ENCODE results near the gene CDH26.
"Not testable (repeated sequence)": the region's sequence is repeated elsewhere in the genome, so short reads cannot be mapped to it uniquely, and the experiment has no call there.

CDH26 gene

DNA sequence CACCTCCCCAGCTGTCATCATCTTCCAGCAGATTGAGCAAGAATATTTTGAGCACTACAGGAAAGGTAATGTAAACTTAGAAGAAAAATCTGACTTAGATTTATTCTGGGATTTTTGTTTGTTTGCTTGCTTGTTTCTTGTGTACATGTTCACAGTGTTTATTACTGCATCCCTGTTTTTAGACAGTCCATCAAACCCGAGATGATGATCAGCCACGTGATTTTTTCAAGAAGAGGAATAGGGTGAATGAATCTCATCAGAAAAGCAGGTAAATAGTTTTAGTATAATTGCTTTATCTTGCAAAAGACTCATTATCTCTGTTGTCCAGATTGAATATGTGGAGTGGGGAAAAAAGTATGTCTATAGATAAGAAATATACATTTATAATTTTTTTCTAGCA, 16.0 kb upstream of the CDH26 start:
- DNase-seq = no peak

DNA sequence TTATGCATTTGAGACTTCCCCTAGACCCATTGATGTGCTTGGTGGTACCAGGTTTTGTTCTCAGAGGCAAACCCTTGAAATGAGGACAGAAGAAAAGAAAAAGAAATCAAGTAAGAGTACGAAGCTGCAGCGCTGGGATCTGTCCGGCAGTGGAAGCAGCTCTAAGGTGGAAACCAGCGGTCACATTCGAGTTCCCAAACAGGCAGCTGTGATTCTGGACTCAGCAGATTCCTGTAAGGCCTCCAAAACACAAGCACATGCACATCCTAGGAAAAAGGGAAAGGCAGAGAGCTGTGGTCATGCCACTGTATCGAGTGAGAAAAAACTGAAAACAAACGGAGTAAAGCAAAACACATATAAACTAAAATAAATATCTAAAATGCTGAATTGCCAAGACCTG, 13.5 kb upstream of the CDH26 start:
- no peak for DNase-seq

DNA sequence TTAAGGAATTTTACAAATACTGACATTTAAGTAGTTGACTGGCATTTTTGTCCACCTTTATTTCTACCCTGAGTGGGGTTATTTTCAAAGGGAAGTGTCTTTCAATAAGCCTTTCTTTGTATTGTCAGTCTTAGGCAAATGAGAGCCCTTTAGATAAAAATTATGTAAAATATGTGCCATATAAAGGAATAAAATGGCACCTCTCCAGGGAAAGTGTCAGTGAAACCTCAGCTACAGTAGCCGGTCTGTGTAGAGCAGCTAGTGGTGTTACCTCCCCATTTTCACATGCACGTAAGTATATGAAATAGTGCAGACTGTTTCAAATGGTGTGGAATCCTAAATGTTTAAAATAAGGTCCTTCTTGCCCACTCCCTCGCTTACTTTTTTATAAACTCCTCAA, 13.0 kb upstream of the CDH26 start:
- no peak for DNase-seq

DNA sequence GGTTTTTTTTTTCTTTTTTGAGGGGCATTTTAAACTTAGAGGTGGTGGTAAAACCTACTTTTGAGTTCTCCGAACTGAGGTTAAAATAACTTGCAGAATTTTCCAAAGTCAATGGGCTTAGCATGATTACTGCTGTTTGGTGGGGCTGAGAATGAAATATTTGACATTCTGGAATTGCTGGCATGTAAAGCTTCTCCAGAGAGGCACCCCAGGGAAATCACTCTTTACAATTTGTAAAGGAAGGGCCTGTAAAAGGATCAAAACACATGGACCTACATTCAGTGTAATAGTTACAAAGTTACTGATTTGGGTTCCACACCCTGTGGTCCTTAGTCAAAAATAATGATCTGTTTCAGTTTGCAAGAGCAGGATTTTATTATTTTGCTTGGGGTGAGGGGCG, 12.5 kb upstream of the CDH26 start:
- no peak for DNase-seq

DNA sequence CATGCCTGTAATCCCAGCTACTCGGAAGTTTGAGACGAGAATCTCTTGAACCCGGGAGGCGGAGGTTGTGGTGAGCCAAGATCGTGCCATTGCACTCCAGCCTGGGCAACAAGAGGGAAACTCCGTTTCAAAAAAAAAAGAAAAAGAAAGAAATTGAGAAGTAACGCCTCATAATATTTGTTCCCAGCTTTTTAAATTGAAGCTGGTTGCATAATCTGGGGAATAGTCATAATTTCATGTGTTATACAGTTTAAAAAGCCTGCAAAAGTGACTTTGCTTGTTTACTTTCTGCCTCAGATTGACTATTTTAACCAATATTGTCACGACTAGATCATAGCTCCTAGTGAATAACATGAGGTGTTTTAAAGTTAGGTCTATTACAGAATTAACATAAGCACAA, 10.8 kb upstream of the CDH26 start:
- no peak for DNase-seq

DNA sequence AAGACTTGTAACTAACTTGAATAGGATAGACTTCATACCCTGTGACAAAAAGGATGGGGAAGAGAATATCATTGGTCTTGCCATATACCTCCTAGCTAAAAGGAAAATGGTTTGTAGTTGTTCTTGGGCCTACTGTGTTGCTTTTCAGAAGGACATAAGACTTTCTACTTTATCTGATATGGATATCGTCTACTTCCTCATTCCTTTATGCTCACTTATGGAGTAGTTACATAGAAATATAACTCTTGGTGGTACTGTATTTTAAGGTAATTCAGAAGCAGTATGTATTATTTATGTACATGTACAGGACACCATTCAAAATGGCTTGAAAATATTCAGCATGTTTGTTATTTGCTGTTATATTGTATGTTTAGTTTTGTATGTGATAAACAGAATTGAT, 10.0 kb upstream of the CDH26 start:
- DNase-seq = no peak

DNA sequence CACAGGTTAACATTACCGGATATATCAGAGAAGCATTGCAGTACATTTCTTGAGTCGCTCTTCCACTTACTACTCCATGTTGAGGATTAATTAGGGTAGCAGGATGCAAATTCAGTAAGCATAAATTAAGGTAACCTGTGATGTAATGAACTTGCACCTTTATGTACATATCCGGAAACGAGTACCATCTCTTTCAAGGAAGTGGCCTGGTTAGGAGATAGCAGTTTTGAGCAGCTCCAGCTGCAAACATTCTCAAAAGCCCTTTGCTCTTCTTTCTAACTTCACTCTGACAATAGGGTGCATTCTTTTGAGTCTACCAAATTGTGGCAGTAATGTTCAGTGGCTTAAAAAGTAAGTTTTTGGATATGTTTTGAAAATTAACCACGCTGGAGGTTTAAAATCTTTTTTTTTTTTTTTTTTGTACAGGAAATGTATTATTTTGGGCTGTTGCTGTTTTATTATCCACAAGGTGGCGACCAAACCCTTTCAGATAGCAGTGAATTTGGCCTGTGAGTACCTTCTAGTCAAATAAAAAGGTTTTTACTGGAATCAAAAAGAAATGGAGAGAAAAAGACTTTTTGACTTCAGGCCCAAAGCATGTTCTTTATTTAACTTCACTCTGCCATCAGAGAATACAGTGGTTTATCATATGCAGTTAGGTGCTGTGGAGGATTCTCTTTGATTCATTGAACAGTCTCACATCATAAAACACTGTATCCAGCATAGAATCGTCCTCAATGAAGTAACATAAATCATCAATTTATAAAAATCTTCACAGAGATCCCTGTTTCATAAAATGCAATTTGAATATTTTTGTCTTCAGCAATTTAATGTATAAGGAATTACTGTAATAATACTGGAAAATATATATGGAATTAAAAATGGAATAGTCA, 9.1 kb upstream of the CDH26 start:
- no peak for DNase-seq

DNA sequence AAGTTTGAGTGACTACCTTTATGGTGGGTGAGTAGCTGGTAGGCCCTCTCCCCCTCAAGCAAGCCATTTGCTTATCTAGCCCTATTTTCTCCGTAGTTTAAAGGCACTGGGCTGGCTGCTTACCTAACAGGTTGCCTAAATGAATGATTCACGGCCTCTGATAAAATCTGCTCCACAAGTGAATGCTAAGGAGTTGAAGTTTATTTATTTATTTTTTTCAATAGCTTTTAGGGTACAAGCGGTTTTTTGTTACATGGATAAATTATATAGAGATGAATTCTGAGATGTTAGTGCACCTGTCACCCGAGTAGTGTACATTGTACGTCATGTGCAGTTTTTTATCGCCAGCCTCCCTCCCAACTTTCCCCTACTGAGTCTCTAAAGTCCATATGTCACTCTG, 8.3 kb upstream of the CDH26 start:
- DNase-seq = no peak

DNA sequence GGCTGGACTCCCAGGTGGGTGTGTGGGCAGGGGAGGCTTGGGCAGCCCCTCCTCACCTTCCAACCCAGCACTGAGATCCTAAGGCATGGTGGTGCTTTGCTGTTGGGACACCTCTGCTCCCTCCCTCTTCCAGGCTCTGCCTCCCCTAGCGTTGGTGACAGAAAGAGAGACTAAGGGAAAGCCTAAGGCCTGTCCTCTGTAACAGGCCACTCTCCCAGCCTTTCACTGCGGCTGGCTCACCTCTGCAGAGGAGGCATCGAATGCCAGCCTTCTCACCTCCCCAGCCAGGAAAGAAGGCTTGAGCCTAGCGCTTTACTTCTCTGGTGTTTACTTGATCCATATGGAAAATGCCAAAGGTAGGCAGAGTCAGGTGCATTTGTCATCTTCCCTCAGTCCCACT, 3.5 kb upstream of the CDH26 start:
- no peak for DNase-seq

DNA sequence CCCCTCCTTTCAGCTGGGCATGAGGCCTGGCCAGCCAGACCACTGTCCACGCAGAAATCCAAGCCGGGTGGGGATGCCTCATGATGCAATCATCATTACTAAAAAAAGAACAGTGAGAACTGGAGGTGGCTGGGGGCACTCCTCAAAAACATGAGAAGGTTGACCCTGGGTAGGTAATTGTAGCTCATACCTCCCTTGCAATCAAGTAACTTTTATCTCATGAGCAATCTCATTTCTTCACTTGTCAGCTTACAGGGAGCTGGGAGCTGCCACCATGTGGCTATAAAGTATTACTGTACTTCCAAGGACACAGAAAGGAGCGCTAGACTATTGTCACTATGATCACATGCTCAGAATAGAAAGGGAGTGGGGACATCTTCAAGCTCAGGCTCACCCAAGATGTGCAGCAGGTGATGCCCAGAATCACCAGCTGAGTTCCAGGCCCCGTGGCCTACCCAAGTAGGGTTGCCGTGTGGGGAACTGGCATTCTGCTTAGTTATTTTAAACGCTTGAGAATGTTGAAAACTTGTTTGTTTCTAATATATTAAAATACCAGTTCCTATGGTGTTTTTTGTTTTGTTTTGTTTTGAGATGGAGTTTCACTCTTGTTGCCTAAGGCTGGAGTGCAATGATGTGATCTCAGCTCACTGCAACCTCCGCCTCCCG, 3.0 kb upstream of the CDH26 start:
- no peak for DNase-seq

DNA sequence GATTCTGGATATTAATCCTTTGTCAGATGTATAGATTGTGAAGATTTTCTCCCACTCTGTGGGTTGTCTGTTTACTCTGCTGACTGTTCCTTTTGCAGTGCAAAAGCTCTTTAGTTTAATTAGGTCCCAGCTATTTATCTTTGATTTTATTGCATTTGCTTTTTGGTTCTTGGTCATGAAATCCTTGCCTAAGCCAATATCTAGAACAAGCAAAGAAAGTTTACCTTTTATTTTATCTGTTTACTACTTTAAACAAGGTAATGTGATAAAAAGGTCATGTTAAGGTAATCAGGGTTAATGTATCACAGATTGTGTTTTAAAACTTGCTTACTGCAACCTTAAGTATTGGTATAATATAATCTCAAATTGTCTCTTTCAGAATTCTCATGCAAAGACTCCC, 655 bp upstream of the CDH26 start:
- DNase-seq = not testable (repeated sequence)

DNA sequence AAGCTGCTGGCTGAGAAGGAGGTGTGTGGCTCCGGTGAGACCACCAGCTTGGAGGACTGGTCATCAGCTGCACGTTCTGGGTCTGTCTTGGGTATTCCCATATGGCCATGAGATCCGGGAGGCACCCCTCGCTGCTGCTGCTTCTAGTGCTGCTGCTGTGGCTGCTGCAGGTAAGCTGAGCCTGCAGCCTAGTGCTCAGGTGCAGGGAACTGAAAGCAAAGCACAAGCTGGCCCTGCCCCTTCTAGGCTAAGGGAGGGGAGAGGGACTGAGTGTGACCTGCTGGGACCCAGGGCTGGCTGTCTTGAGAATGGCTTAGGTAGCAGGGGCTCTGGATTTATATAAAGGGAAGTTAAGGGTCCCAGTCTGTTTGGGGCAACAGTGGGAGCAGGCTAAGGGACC, 403 bp downstream of the CDH26 start:
- no peak for DNase-seq

DNA sequence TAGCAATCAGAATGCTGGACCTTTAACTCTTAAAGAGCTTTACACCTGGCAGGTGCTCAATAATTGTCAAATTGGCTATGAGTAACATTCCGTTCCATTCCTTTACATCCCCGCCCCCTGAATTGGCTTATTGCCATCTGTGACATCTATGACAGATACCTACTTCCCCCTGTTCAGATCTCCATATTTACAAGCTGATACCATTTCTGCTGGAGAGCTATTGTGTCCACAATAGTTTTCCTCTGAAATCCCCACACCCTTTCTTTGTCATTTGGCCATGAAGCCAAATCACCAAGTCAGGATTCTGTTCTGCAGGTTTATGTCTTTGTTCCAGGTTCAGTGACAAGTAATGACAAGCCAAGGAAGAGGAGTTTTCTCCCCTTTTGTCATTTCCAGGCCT, 3.2 kb downstream of the CDH26 start:
- no peak for DNase-seq

DNA sequence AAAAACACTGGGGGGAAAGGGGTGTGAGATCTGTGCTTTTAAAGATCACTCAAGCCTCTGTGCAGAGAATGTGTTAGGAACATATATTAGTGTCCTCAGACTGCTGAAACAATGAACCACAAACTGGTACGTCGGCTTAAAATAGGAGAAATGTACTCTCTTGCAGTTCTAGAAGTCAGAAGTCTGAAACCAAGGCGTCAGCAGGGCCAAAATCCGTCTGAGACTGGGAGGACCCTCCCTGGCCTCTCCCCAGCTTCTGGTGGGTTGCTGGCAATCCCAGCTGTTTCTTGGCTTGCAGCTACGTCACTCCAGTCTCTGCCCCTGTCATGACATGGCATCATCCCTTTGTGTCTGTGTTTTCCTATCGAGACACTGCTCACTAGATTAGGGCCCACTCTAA, 3.9 kb downstream of the CDH26 start:
- DNase-seq = no peak

DNA sequence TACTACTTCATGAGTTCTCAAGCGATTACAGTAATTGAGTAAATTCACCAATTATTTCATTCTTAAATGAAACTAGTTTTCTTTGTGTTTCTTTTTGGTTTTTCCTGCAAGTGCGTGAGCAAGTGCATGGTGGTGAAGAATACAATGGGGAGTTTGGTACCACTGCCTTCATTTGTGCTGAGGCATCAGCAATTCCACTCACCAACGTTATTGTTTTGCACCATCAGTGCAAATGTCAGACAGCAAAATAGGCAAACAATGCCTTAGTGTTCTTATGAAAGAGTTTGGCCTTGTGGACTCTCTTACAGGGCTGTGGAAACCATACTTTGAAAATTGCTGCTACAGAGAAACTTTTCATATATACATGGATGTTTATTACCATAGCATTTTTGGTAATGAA, 8.2 kb downstream of the CDH26 start:
- DNase-seq = no peak

DNA sequence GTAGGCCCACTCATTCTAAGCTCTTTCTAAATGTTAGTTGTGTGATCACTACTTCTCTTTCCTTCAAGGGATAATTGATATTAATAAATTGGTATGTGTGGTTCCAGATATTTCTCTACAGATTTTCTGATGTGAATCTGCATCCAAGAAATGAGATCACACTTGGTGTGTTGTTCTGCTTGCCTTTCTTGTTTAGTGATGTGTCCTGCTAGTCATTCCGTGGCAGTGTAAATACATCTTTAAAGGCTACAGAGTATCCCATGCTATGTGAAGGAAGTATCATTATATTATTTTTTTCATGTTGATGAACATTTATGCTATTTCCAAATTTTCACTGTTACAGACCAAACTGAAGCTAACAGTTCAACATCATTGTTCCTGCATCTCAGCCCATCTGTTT, 13.2 kb downstream of the CDH26 start:
- DNase-seq = no peak

DNA sequence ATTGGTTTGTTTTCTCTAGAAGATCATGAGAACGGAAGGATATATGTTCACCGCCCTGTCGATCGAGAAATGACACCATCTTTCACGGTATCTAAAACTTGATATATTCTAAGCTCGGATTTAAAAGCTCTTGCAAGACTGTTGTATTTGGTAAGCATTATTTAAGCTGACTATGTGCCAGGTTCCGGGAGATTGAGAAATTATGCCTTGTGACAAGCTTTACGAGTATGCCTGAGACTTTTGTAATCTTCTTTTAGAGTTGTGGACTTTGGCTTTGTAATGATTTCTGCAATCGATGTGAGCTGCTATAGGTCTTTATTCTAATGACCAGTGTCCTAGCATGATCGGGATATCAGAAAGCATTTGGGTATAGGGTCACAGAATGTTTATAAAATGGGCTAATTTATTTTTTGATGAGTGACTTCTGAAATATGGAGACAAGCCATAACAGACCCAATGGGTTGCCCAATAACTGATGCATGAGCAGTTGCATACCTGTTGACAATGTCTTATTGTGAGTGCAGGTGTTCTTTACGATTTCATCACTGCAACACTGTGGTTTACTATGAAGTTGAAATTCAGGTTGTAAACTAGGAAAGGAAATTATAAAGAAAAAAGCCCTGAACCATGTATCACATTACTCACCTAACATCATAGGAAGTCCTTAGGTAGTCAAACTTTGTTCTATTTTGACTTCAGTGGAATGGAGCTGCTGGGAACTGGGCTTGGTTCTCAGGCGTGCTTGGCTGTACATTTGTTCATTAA, 14.0 kb downstream of the CDH26 start:
- no peak for DNase-seq

DNA sequence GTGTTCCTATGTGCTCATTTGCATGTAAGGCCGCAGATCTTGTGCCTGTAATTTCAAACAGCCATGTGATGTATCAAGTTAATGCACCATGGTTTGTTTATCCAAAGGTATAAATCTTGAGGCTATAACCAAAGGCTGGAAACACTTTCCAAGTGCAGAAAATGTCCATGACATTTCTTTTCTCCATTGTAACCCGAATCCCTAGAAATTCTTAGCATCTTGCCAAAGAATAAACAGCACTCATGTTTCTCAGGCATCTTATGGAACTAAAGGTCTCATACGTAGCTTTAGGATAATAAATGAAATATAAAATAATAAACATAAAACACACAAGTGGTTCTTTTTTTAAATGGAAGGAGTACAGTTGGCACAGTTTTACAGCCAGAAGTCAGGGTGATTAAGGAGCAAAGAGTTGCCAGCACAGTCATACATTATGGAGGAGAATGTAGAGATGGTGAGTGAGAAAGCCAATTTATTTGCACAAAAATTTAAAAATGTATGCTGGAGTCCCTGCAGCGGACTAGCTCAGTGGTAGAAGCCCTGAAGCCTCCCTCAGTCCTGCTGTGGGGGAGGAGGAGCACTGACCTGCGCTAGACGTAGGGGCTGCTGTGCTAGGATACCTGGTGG, 18.0 kb downstream of the CDH26 start:
- no peak for DNase-seq

DNA sequence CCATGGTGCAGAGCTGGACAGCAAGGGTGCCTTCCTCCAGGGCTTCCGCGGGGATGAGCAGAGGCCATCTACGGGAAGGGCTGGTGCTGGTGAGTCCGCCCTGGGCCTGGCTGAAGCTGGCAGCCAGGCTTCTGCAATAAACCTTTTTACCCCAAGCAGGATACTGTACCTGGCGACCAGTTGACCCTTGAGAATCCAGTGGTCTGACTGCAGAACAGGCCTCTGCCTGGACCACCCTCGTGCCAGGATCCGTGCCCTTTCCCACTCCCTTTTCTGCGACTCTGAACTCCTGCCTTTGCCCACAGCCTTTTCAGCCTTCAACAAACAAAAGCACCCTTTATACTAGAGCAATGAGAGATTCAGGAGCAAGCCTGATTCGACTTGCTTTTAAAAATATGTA, 18.9 kb downstream of the CDH26 start:
- DNase-seq = no peak

DNA sequence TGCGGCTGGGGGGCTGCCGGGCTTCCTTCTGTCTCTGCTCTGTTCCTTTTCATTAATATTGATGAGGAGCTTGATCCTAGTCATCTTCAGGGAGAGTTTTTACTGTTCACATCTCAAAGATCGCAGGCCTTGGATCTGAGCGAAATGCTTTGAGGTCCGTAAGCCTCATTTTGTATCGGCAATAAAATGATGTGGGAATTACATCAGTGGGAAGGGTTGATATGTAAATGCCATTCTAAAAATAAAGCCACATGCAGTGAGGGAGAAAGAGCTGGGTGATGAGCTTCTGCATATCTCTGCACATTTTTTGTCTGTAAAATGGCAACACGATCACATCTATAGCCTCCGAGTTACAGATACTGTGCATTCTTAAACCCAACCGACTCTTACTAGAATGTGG, 24.9 kb downstream of the CDH26 start:
- no peak for DNase-seq

DNA sequence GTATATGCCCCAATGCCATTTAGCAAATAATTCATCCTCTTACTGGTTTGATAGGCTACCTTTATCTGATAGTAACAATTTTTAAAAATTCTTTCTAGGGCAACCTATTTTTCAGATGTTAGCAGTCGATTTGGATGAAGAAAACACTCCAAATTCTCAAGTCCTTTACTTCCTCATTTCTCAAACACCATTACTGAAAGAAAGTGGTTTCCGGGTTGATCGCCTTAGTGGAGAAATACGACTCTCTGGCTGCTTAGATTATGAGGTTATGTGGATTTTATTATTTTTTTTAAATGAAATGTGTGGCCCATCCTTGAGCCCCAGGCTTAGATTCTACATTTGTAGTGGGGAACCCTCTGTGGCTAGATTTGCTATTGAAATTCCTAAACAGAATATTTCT, 26.3 kb downstream of the CDH26 start:
- no peak for DNase-seq

DNA sequence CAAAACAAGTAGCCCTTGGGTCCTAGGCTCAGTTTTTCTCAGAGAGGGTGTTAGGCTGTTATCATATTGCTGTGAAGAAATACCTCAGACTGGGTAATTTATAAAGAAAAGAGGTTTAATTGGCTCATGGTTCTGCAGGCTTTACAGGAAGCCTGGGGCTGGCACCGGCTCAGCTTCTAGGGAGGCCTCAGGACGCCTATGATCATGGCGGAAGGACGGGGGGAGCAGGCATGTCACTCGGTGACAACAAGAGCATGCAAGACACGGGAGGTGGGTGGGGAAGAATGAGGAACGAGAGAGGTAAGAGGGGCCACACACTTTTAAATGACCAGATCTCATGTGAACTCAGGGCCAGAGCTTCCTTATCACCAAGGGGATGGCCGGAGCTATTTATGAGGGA, 26.9 kb downstream of the CDH26 start:
- no peak for DNase-seq

DNA sequence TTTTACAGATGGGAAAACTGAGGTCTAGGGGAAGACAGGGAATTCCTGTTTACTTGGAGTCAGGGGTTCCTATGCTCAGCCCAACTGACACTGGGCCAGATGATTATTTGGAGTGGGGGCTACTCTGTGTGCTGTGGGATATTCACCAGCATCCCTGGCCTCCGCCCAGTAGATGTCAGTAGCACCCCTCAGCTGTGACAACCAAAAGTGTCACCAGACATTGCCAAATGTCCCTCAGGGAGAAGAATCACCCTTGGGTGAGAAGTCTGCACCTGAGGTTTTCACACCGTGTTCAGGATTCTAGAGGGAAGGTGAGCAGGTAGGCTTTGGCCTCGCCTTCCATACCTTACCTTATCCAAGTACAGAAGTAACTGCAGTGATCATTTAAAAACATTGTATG, 27.6 kb downstream of the CDH26 start:
- no peak for DNase-seq

DNA sequence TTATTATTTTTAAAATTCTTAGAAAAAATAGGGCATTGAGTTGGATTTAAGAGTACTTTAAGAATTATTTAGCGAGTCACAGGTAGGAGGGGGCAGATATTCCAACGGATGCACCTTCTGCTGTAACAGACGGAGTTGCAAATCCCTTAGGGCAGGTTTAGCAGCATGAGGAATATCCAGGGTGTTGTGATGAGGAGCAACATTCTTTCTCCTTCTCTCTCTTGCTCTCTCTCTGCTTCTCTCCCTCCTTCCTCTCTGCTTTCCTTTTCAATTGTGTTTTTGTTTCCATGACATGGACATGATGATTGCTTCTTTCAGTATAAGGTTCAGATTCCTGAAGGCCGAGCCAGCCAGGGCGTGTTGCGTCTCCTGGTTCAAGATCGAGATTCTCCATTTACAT, 28.9 kb downstream of the CDH26 start:
- no peak for DNase-seq
